HepG2 (cell line): ENCODE data around the gene ARHGEF40. TPM values are rescaled to one million over a fixed set of nuclear protein-coding genes. Genes with fewer than 3 reads are reported as not detected.

Source experiments
- ARNT ChIP-seq: fragments of 450-650 bp; IDR thresholded peaks from 2 replicates; pipeline ENCODE4 v1.6.1; 2017
- ATF1 ChIP-seq: IDR thresholded peaks from 2 replicates; pipeline ENCODE4 v1.6.1; 2016; ENCODE audit warnings: mild to moderate bottlenecking, control low read depth
- CBFB ChIP-seq: sonication (generic); formaldehyde crosslinking; IDR thresholded peaks from 2 replicates; pipeline ENCODE4 v1.4.0; 2020; ENCODE audit warnings: missing genetic modification reagents
- ELF1 ChIP-seq: sonication (generic); formaldehyde crosslinking; IDR thresholded peaks from 2 replicates; pipeline ENCODE4 v1.4.0; 2020; ENCODE audit warnings: missing genetic modification reagents
- HNRNPK ChIP-seq: fragments of 200-400 bp; formaldehyde crosslinking; IDR thresholded peaks from 2 replicates; pipeline ENCODE4 v1.6.1; 2018; ENCODE audit warnings: low read length, low read depth, moderate library complexity, mild to moderate bottlenecking; ENCODE audit not compliant: poor library complexity, severe bottlenecking
- JUND ChIP-seq: sonication (generic); formaldehyde crosslinking; IDR thresholded peaks from 2 replicates; pipeline ENCODE4 v1.8.0; 2022; ENCODE audit warnings: mild to moderate bottlenecking, missing genetic modification reagents
- KDM2A ChIP-seq: sonication (generic); formaldehyde crosslinking; IDR thresholded peaks from 2 replicates; pipeline ENCODE4 v1.4.0; 2020; ENCODE audit warnings: low read depth, missing genetic modification reagents, borderline replicate concordance
- KLF9 ChIP-seq: IDR thresholded peaks from 2 replicates; pipeline ENCODE4 v1.6.1; 2016; ENCODE audit warnings: low read depth
- NCOR1 ChIP-seq: fragments of 200-600 bp; sonication (generic); IDR thresholded peaks from 2 replicates; pipeline ENCODE4 v1.7.0; 2017; ENCODE audit warnings: antibody characterized with exemption, low read length, borderline replicate concordance
- NFIB ChIP-seq: sonication (generic); formaldehyde crosslinking; IDR thresholded peaks from 2 replicates; pipeline ENCODE4 v1.9.0; 2021; ENCODE audit warnings: missing genetic modification reagents, mild to moderate bottlenecking, borderline replicate concordance
- SALL1 ChIP-seq: sonication (generic); formaldehyde crosslinking; IDR thresholded peaks from 2 replicates; pipeline ENCODE4 v1.8.0; 2022; ENCODE audit warnings: mild to moderate bottlenecking, missing genetic modification reagents
- ZNF205 ChIP-seq: IDR thresholded peaks from 2 replicates; pipeline ENCODE4 v1.6.1; 2018; ENCODE audit warnings: missing biosample characterization, missing genetic modification reagents
- ZNF282 ChIP-seq: fragments of 450-650 bp; IDR thresholded peaks from 2 replicates; pipeline ENCODE4 v1.6.1; 2018; ENCODE audit not compliant: partially characterized antibody
- ZNF326 ChIP-seq: sonication (generic); formaldehyde crosslinking; IDR thresholded peaks from 2 replicates; pipeline ENCODE4 v1.4.0; 2020; ENCODE audit warnings: missing genetic modification reagents, borderline replicate concordance
- ZNF83 ChIP-seq: sonication (generic); formaldehyde crosslinking; IDR thresholded peaks from 2 replicates; pipeline ENCODE4 v1.4.0; 2020; ENCODE audit warnings: missing genetic modification reagents, mild to moderate bottlenecking, borderline replicate concordance
- ZNF839 ChIP-seq: sonication (generic); formaldehyde crosslinking; IDR thresholded peaks from 2 replicates; pipeline ENCODE4 v1.4.0; 2020; ENCODE audit warnings: missing genetic modification reagents, mild to moderate bottlenecking, borderline replicate concordance
- ZNF878 ChIP-seq: sonication (generic); formaldehyde crosslinking; IDR thresholded peaks from 2 replicates; pipeline ENCODE4 v1.8.1; 2023; ENCODE audit warnings: mild to moderate bottlenecking, missing genetic modification reagents, moderate library complexity
- polyA plus RNA-seq, 8 experiments: library from polyadenylated mRNA; depleted of rRNA in 3 of 8; stranded (reverse) in 7 of 8; unstranded in 1 of 8; fragments of >200 nt; fragmentation: Illumina TruSeq in 4 of 8; extraction: Trizol in 4 of 8; gene quantifications; 2 replicates each; pipeline versions ENCODE4 v1.2.1 to v1.2.3, GENCODE V29; 2011 to 2016; ENCODE audit warnings: low read depth in 4 of 8, missing spikeins in 1 of 8, mixed read lengths in 1 of 8; ENCODE audit not compliant: insufficient read depth in 1 of 8
- total RNA-seq, 5 experiments: library from RNA; depleted of rRNA; stranded (reverse); fragments of >200 nt; fragmentation: Illumina TruSeq; extraction: Trizol; gene quantifications; 2 replicates each; pipeline ENCODE4 v1.2.3, GENCODE V29; 2016; ENCODE audit warnings: low read depth in 1 of 5
- TF ChIP-seq, protein P1 (sequence below): sonication (generic); formaldehyde crosslinking; IDR thresholded peaks from 2 replicates; pipeline ENCODE4 v1.8.0; 2022; ENCODE audit warnings: mild to moderate bottlenecking, missing genetic modification reagents
- TF ChIP-seq, protein P2 (sequence below): sonication (generic); formaldehyde crosslinking; IDR thresholded peaks from 2 replicates; pipeline ENCODE4 v1.4.0; 2020; ENCODE audit warnings: missing genetic modification reagents
- TF ChIP-seq, protein P3 (sequence below): sonication (generic); formaldehyde crosslinking; IDR thresholded peaks from 2 replicates; pipeline ENCODE4 v1.4.0; 2020; ENCODE audit warnings: low read depth, mild to moderate bottlenecking, missing genetic modification reagents
- TF ChIP-seq, protein P4 (sequence below): sonication (generic); formaldehyde crosslinking; IDR thresholded peaks from 2 replicates; pipeline ENCODE4 v1.4.0; 2020; ENCODE audit warnings: missing genetic modification reagents

Gene ARHGEF40
- total and polyA plus RNA-seq, 2 of the 13 experiments (the other 11 are each of a cell fraction or from before 2014, with no cell fraction given): 28.1 to 78.1 TPM

DNA sequence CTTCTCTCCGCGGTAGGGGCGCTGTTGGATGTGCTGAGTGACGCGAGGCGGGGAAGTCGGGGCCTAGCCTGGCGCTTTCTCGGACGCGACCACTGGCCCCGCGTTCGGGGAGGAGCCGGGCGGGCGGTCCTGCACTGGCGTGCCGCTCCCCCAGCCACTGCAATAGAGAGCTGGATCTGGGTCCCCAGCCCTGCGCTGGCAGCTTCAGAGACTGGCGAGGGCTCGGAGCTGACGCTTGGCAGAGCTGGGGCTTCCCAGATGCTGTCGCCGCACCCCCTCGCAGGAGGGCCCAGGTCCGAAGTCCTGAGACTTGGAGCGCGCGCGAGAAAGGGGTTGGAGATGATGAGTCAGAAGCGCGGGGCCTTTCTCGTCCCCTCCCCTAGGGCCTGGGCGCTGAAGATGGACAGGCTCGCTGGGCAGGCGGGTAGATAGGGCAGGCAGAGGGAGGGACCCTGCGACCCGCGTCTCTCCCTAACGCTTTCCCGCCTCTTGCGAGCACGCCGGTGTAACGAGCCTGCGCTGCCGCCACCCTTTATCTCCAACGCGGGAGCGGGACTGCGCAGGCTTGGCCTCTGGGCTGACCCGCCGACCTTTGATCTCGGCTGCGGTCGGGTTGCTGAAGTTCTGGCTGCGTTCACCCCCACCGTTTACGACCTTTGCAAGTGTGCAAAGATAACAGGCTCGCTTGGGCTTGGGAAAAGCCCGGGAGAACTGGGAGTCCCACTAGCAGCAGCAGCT, 33.8 kb downstream of the ARHGEF40 start (continued):
- TF ChIP-seq NFIB (CRISPR knock-in tag): no peak
- peak; percentile 67; the same call in 1 of the 2 replicates for TF ChIP-seq ZNF205 (CRISPR knock-in tag)
- TF ChIP-seq CBFB (CRISPR knock-in tag): peak; percentile 97
- TF ChIP-seq SALL1 (CRISPR knock-in tag): peak; percentile 95
- no peak for TF ChIP-seq ZNF326 (CRISPR knock-in tag)
- no peak; the same call in 1 of the 2 replicates for TF ChIP-seq ZNF878 (CRISPR knock-in tag)
- TF ChIP-seq, protein P1, sequence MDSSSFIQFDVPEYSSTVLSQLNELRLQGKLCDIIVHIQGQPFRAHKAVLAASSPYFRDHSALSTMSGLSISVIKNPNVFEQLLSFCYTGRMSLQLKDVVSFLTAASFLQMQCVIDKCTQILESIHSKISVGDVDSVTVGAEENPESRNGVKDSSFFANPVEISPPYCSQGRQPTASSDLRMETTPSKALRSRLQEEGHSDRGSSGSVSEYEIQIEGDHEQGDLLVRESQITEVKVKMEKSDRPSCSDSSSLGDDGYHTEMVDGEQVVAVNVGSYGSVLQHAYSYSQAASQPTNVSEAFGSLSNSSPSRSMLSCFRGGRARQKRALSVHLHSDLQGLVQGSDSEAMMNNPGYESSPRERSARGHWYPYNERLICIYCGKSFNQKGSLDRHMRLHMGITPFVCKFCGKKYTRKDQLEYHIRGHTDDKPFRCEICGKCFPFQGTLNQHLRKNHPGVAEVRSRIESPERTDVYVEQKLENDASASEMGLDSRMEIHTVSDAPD (CRISPR knock-in tag): peak; percentile 98
- peak; percentile 95 for TF ChIP-seq NCOR1
- peak; percentile 44 for TF ChIP-seq HNRNPK
- TF ChIP-seq, protein P2, sequence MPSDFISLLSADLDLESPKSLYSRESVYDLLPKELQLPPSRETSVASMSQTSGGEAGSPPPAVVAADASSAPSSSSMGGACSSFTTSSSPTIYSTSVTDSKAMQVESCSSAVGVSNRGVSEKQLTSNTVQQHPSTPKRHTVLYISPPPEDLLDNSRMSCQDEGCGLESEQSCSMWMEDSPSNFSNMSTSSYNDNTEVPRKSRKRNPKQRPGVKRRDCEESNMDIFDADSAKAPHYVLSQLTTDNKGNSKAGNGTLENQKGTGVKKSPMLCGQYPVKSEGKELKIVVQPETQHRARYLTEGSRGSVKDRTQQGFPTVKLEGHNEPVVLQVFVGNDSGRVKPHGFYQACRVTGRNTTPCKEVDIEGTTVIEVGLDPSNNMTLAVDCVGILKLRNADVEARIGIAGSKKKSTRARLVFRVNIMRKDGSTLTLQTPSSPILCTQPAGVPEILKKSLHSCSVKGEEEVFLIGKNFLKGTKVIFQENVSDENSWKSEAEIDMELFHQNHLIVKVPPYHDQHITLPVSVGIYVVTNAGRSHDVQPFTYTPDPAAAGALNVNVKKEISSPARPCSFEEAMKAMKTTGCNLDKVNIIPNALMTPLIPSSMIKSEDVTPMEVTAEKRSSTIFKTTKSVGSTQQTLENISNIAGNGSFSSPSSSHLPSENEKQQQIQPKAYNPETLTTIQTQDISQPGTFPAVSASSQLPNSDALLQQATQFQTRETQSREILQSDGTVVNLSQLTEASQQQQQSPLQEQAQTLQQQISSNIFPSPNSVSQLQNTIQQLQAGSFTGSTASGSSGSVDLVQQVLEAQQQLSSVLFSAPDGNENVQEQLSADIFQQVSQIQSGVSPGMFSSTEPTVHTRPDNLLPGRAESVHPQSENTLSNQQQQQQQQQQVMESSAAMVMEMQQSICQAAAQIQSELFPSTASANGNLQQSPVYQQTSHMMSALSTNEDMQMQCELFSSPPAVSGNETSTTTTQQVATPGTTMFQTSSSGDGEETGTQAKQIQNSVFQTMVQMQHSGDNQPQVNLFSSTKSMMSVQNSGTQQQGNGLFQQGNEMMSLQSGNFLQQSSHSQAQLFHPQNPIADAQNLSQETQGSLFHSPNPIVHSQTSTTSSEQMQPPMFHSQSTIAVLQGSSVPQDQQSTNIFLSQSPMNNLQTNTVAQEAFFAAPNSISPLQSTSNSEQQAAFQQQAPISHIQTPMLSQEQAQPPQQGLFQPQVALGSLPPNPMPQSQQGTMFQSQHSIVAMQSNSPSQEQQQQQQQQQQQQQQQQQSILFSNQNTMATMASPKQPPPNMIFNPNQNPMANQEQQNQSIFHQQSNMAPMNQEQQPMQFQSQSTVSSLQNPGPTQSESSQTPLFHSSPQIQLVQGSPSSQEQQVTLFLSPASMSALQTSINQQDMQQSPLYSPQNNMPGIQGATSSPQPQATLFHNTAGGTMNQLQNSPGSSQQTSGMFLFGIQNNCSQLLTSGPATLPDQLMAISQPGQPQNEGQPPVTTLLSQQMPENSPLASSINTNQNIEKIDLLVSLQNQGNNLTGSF (CRISPR knock-in tag): peak; percentile 97; the same call in 1 of the 2 replicates
- TF ChIP-seq, protein P3, sequence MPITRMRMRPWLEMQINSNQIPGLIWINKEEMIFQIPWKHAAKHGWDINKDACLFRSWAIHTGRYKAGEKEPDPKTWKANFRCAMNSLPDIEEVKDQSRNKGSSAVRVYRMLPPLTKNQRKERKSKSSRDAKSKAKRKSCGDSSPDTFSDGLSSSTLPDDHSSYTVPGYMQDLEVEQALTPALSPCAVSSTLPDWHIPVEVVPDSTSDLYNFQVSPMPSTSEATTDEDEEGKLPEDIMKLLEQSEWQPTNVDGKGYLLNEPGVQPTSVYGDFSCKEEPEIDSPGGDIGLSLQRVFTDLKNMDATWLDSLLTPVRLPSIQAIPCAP: 0 out of 2 replicates have a peak, but pooled peaks have one; percentile 16
- TF ChIP-seq, protein P4, sequence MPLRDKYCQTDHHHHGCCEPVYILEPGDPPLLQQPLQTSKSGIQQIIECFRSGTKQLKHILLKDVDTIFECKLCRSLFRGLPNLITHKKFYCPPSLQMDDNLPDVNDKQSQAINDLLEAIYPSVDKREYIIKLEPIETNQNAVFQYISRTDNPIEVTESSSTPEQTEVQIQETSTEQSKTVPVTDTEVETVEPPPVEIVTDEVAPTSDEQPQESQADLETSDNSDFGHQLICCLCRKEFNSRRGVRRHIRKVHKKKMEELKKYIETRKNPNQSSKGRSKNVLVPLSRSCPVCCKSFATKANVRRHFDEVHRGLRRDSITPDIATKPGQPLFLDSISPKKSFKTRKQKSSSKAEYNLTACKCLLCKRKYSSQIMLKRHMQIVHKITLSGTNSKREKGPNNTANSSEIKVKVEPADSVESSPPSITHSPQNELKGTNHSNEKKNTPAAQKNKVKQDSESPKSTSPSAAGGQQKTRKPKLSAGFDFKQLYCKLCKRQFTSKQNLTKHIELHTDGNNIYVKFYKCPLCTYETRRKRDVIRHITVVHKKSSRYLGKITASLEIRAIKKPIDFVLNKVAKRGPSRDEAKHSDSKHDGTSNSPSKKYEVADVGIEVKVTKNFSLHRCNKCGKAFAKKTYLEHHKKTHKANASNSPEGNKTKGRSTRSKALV (CRISPR knock-in tag): peak; percentile 82
- TF ChIP-seq KLF9 (CRISPR knock-in tag): peak; percentile 63; the same call in 1 of the 2 replicates
- TF ChIP-seq JUND (CRISPR knock-in tag): peak; percentile 97
- TF ChIP-seq KDM2A (CRISPR knock-in tag): peak; percentile 96
- TF ChIP-seq ZNF282: no peak
- TF ChIP-seq ARNT: no peak
- peak; percentile 75 for TF ChIP-seq ELF1
- TF ChIP-seq ATF1 (CRISPR knock-in tag): peak; percentile 90
- peak; percentile 98 for TF ChIP-seq ZNF839 (CRISPR knock-in tag)
- peak; percentile 99 for TF ChIP-seq ZNF83
